DND-41 (cell line): ENCODE results near the gene FHIT.

Experiments used
- EZH2 ChIP-seq: IDR thresholded peaks from 3 replicates; pipeline ENCODE4 v1.6.1; 2012; ENCODE audit warnings: borderline replicate concordance, low read depth, mild to moderate bottlenecking, moderate library complexity, low read length, inconsistent platforms; ENCODE audit not compliant: severe bottlenecking
- TF ChIP-seq, protein P1 (sequence below): IDR thresholded peaks from 2 replicates; pipeline ENCODE4 v1.5.1; 2012; ENCODE audit warnings: borderline replicate concordance, low read length, moderate library complexity, mild to moderate bottlenecking; ENCODE audit not compliant: poor library complexity, severe bottlenecking; ENCODE audit errors: extremely low read depth

DNA sequence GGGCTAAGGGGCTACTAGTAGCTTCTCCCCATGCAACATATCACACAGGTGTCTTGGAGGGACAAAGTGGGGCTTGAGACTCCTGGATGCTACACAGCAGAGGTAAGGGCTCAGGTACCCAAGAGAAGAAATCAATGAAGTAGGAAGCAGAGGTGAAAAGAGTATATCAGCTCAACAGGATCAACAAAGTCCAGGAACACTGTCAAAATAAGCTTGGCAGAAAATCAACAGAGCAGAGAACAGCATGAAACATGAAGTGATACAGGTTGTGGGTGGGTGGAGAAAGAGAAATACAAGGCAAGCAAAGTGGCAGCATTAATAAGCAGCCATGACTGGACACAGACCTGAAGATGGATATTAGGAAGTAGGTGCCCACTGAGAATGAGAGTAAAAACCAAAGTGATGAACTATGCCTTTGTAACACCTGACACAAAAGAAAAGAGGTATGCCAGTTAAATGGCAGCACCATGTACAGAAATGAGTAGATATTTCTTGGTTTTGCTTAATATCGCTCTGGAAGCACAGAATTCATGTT is 637.4 kb downstream of the FHIT start:
- TF ChIP-seq, protein P1, sequence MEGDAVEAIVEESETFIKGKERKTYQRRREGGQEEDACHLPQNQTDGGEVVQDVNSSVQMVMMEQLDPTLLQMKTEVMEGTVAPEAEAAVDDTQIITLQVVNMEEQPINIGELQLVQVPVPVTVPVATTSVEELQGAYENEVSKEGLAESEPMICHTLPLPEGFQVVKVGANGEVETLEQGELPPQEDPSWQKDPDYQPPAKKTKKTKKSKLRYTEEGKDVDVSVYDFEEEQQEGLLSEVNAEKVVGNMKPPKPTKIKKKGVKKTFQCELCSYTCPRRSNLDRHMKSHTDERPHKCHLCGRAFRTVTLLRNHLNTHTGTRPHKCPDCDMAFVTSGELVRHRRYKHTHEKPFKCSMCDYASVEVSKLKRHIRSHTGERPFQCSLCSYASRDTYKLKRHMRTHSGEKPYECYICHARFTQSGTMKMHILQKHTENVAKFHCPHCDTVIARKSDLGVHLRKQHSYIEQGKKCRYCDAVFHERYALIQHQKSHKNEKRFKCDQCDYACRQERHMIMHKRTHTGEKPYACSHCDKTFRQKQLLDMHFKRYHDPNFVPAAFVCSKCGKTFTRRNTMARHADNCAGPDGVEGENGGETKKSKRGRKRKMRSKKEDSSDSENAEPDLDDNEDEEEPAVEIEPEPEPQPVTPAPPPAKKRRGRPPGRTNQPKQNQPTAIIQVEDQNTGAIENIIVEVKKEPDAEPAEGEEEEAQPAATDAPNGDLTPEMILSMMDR: no peak
- no peak for TF ChIP-seq EZH2
